Vagina (tissue), 2 donors: Measurements from ENCODE around the gene ZBTB16. TPM values are rescaled to one million over a fixed set of nuclear protein-coding genes. Genes with fewer than 3 reads are reported as not detected.

ENCODE experiments used
- DNase-seq, 2 donors: peaks; one replicate each; pipeline ENCODE4 v3.0.0-alpha.2; 2017; ENCODE audit errors: extremely low spot score in 2 of 2
- H3K27ac ChIP-seq: fragments of 200-600 bp; sonication (generic); one replicate; pipeline ENCODE4 v1.5.1; 2019
- H3K27me3 ChIP-seq: fragments of 200-600 bp; sonication (generic); one replicate; pipeline ENCODE4 v1.5.1; 2019
- H3K36me3 ChIP-seq, 2 donors: fragments of 200-600 bp; sonication (generic); one replicate each; pipeline ENCODE4 v1.5.1; 2017 to 2019
- H3K4me1 ChIP-seq: fragments of 200-600 bp; sonication (generic); one replicate; pipeline ENCODE4 v1.5.1; 2019
- H3K4me3 ChIP-seq, 2 donors: fragments of 200-600 bp; sonication (generic); 1 replicate in 1 of 2; 2 replicates in 1 of 2; pipeline ENCODE4 v1.5.1; 2016 to 2019
- H3K9me3 ChIP-seq: fragments of 200-600 bp; sonication (generic); one replicate; pipeline ENCODE4 v1.5.1; 2019
- POLR2A ChIP-seq, 2 donors: fragments of 450-650 bp; IDR thresholded peaks; one replicate each; pipeline ENCODE4 v1.6.1; 2017; ENCODE audit warnings: antibody characterized with exemption in 2 of 2, mild to moderate bottlenecking in 2 of 2, moderate library complexity in 2 of 2
- POLR2AphosphoS5 ChIP-seq, 2 donors: sonication (generic); formaldehyde crosslinking; IDR thresholded peaks; one replicate each; pipeline ENCODE4 v1.9.0; 2017; ENCODE audit warnings: antibody characterized with exemption in 2 of 2, mild to moderate bottlenecking in 2 of 2, low read depth in 1 of 2; ENCODE audit not compliant: insufficient read depth in 1 of 2
- intact Hi-C: fragments of 100-400 bp; cut with DNase I; formaldehyde crosslinking; loops from one replicate; pipeline ENCODE4 v1.15.1; 2023
- total RNA-seq: library from RNA; depleted of rRNA; stranded (reverse); fragments of >200 nt; gene quantifications from one replicate; pipeline ENCODE4 v1.2.3, GENCODE V29; 2016
- TF ChIP-seq, protein P1 (sequence below), 3 experiments: fragments of 450-650 bp in 2 of 3; fragments of 200-600 bp in 1 of 3; sonication (generic) in 1 of 3; IDR thresholded peaks; one replicate each; pipeline ENCODE4 v1.5.1; 2017 to 2019; ENCODE audit warnings: antibody characterized with exemption in 3 of 3, mild to moderate bottlenecking in 2 of 3, moderate library complexity in 2 of 3

Gene ZBTB16
- total RNA-seq, 1 donor from 2014 or later: 243 TPM

DNA sequence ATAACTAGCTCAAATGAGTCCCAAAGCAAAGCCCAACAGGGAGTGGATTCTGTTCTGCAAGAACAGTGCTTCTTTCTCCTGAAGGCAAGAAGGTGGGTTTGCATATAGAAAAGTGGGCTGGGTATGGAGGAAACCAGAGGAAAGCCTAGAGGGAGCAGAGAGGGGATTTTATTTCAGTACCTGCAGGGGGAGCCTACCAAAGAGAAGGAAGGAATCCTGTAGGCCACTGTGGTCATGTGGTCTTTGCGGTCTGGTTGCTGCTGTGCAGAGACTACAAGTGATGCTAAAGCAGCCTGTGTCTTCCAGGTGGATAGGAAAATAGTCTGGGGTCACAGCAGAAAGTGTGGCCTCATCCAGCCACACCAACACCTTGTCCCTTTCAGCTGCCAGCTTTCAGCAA is 33.2 kb upstream of the ZBTB16 start:
- Histone ChIP-seq H3K4me3 (no peak overlapping the region), H3K4me1 (no peaks in the 10 kb centered on the region), H3K36me3 (no peaks in the 10 kb centered on the region), H3K27me3 (no peaks in the 10 kb centered on the region), H3K9me3 (no peaks in the 10 kb centered on the region), H3K27ac (no peak overlapping the region)
- TF ChIP-seq, protein P1, sequence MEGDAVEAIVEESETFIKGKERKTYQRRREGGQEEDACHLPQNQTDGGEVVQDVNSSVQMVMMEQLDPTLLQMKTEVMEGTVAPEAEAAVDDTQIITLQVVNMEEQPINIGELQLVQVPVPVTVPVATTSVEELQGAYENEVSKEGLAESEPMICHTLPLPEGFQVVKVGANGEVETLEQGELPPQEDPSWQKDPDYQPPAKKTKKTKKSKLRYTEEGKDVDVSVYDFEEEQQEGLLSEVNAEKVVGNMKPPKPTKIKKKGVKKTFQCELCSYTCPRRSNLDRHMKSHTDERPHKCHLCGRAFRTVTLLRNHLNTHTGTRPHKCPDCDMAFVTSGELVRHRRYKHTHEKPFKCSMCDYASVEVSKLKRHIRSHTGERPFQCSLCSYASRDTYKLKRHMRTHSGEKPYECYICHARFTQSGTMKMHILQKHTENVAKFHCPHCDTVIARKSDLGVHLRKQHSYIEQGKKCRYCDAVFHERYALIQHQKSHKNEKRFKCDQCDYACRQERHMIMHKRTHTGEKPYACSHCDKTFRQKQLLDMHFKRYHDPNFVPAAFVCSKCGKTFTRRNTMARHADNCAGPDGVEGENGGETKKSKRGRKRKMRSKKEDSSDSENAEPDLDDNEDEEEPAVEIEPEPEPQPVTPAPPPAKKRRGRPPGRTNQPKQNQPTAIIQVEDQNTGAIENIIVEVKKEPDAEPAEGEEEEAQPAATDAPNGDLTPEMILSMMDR (IDR thresholded peaks at IDR 0.05): no peak
- no peak for TF ChIP-seq POLR2AphosphoS5 (IDR thresholded peaks at IDR 0.05; ENCODE audit: insufficient read depth in 1 of 2, low read depth in 1 of 2)
- no peak for TF ChIP-seq POLR2A (IDR thresholded peaks at IDR 0.05)
- intact Hi-C loops: no loop called here
- DNase-seq: no peak

DNA sequence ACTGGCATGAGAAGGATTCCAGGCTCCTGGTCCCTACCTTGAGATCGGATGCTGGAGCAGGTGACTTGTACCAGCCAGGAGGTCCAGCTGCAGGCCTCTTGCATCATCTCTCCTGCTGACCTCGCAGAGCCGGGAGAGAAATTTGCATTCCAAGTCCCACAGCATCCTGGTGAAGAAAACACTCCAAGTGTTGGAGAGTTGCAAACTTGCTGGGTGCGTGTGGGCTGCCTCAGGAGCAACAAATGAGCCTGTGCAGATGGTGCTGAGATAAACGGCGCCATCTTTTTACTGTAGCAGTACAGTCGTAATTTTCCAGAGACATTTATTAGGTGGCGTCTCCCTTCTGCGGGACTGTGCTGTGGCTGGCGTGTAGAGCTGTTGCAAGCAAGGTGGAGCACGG is 32.1 kb upstream of the ZBTB16 start:
- H3K4me1 ChIP-seq: no peaks in the 10 kb centered on the region
- TF ChIP-seq, protein P1 (IDR thresholded peaks at IDR 0.05): no peak
- TF ChIP-seq POLR2AphosphoS5 (IDR thresholded peaks at IDR 0.05; ENCODE audit: insufficient read depth in 1 of 2, low read depth in 1 of 2) (no peak), POLR2A (IDR thresholded peaks at IDR 0.05) (no peak)
- no peaks in the 10 kb centered on the region for H3K36me3 ChIP-seq
- no peak overlapping the region for H3K27ac ChIP-seq
- intact Hi-C loops: no loop called here
- no peaks in the 10 kb centered on the region for H3K9me3 ChIP-seq
- no peaks in the 10 kb centered on the region for H3K27me3 ChIP-seq
- no peak for DNase-seq
- no peak overlapping the region for H3K4me3 ChIP-seq

DNA sequence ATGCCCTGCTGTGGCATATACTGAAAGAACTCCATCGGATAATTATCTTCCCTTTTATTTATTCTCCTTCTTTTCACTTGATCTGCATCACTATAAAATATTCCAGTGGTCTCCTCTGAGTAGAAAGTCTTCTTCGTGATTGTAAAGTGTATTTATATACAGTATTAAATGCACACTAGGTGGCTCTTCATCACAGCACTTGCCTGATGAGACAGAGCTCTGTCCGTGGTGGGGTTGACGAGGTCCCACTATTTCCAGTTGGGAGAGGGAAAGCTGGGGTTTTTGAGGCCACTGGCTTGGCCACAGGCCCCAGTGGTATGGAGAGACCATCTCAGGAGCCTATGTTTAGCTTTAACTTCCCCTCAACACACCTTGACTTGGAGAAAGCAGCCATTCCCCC is 31.6 kb upstream of the ZBTB16 start:
- no peak for TF ChIP-seq POLR2AphosphoS5 (IDR thresholded peaks at IDR 0.05; ENCODE audit: insufficient read depth in 1 of 2, low read depth in 1 of 2)
- TF ChIP-seq, protein P1 (IDR thresholded peaks at IDR 0.05): no peak
- TF ChIP-seq POLR2A (IDR thresholded peaks at IDR 0.05): no peak
- Histone ChIP-seq H3K9me3 (no peaks in the 10 kb centered on the region), H3K27ac (no peak overlapping the region), H3K4me3 (no peak overlapping the region), H3K36me3 (no peaks in the 10 kb centered on the region), H3K27me3 (no peaks in the 10 kb centered on the region), H3K4me1 (no peaks in the 10 kb centered on the region)
- DNase-seq: no peak
- intact Hi-C loops: no loop called here

DNA sequence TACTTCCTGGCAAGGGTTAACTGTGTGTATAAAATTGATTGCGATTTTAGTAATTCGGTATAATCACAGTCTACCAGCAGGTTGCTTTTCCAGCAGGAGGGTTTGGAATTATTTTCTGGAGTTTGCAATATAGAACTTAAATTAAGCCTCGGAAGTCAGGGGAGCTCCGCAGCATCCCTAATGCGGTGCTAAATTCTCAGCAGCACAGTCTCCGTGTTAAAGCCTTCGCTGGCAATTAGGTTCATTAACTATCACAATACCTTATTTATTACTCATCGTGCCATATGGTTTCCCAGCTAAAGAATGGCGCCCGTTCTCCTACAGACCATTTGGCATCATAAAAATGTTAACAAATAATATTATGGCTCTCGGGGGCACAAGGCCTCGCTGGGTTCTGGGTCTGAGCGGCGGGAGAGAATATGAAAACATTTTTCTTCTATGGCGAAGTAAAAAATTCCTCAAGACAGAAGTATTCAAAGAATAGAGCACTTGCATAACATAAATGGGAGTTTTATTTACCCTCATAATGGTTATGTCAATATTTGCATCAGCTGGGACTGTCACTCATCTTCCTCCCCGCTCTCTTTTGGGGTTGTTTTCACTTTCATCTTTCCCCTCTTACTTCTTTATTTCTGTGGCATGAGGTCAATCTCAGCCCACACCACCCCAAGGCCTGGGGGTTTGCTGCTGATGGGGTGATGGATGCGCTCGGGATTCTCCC is 28.1 kb upstream of the ZBTB16 start:
- TF ChIP-seq, protein P1 (IDR thresholded peaks at IDR 0.05): no peak
- no peak for TF ChIP-seq POLR2A (IDR thresholded peaks at IDR 0.05)
- TF ChIP-seq POLR2AphosphoS5 (IDR thresholded peaks at IDR 0.05; ENCODE audit: insufficient read depth in 1 of 2, low read depth in 1 of 2): no peak

DNA sequence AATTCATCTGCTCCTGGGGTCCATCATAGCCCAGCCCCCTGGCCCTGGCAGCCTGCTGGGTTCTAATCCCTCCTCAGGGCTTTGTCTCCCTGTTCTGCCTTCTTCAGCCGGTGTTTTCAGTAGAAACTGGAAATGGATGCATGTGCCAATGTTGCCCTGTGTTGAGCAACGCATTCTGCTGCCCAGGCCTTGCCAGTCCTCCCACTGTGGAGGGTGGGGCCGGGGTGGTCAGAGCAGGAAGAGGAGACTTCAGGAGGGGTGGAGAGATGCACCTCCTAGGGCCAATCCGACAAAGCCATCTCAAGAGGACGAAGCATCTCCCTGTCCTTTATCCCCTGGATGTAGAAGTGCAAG is 27.6 kb upstream of the ZBTB16 start:
- DNase-seq: no peak
- TF ChIP-seq, protein P1 (IDR thresholded peaks at IDR 0.05): no peak
- TF ChIP-seq POLR2A (IDR thresholded peaks at IDR 0.05): no peak
- TF ChIP-seq POLR2AphosphoS5 (IDR thresholded peaks at IDR 0.05; ENCODE audit: insufficient read depth in 1 of 2, low read depth in 1 of 2): no peak
- intact Hi-C loops: no loop called here
- H3K4me3 ChIP-seq: no peak overlapping the region
- no peaks in the 10 kb centered on the region for H3K9me3 ChIP-seq
- no peaks in the 10 kb centered on the region for H3K27me3 ChIP-seq
- H3K4me1 ChIP-seq: peaks cover 15% of the 10 kb centered on the region
- H3K27ac ChIP-seq: no peak overlapping the region
- H3K36me3 ChIP-seq: no peaks in the 10 kb centered on the region

More for the DNA sequence above, 28.1 kb upstream of the ZBTB16 start:
- intact Hi-C loops: no loop called here
- no peaks in the 10 kb centered on the region for H3K27me3 ChIP-seq
- no peaks in the 10 kb centered on the region for H3K9me3 ChIP-seq
- peaks cover 9% of the 10 kb centered on the region for H3K4me1 ChIP-seq
- H3K36me3 ChIP-seq: no peaks in the 10 kb centered on the region
- no peak for DNase-seq
- H3K27ac ChIP-seq: no peak overlapping the region
- no peak overlapping the region for H3K4me3 ChIP-seq
